ENCODE data around the gene ZNF576.
"Not testable (repeated sequence)": the region's sequence is repeated elsewhere in the genome, so short reads cannot be mapped to it uniquely, and the experiment has no call there.

Gene ZNF576

DNA sequence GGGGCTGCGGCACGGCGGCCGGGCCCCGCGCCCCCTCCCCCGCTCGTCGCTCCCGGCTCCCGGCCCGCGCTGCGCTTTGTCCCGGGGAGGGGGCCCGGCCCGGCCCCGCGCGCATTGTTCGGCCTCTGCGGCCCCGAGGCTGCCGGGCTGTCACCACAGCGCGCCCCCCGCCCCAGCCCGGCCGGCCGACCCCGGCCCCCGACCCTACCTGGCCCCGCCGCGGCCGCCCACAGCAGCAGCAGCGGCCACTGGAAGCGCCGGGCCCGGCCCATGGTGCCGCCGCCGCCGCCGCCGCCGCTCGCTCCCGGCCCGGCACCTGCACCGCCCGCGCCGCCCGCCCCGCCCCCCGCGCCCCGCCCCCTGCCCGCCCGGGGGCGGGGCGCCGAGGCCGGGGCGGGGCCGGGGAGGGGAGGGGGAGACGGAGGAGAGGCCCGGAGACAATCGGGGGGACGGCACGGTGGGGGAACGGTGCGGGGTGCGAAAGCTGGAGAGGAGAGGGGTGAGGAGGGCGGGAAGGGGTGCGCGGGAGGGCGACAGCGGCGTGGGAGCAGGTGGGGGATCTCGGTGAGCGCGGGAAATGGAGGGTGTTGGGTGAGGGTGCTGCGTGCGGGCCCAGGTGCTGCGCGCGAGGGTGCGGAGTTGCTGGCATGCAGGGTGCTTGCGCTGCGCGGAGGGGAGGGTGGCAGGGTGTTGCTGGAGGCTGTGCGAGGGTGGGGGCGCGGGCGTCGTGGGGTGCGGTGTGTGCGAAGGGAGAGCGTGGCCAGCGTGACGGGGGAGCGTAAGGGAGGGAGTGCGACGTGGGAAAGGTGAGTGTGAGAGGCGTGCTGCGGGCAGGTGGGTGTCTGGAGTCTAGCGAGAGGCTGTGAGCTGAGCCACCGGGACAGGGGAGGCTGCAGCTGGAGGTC lies 43.4 kb downstream of the ZNF576 start, which contains the start of gene CADM4:
Gene CADM4 (minus strand): TSS at position 332 of the 905 bp plus-strand sequence. CDS start 60 bp downstream, at position 272.
- DNase-seq (ENCODE audit: low read depth, low spot score): no peak
- peak within 1 kb of the TSS; percentile 53 for H3K4me3 ChIP-seq (ENCODE audit: low read length)

DNA sequence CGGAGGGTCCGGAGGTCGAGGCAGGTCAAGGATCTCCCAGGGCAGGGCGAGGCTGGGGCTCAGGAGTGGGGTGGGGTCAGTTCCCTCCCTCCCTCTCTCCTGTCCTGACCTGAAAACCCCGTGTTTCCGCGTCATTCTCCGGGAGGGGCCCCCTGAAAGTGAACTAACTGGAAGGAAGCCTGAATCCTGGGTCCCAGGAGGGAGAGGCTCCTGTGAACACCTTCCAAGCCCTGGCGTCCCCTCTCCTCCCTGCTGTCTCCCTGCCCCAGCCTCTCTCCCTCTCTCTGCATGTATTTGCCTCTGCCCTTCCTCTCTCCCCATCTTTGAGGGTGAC lies 44.0 kb downstream of the ZNF576 start:
- peak overlapping the region; percentile 53 for H3K4me3 ChIP-seq (ENCODE audit: low read length)
- no peak for DNase-seq (ENCODE audit: low read depth, low spot score)

DNA sequence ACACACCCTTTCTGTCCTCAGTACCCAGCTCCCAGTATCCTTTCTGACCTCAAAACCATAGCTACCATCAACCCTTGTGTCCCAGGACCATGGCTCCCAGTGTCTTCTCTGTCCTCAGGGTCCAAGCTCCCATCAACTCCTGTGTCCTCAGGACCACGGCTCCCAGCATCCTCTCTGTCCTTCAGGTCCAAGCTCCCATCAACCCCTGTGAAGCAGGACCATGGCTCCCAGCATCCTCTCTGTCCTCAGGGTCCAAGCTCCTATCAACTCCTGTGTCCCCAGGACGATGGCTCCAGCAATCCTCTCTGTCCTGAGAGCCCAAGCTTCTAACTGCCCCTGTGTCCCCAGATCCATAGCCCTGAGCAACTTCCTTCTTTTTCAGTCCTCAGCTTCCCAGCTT lies 44.9 kb downstream of the ZNF576 start:
- DNase-seq (ENCODE audit: low read depth, low spot score): no peak
- no peak overlapping the region for H3K4me3 ChIP-seq (ENCODE audit: low read length)

DNA sequence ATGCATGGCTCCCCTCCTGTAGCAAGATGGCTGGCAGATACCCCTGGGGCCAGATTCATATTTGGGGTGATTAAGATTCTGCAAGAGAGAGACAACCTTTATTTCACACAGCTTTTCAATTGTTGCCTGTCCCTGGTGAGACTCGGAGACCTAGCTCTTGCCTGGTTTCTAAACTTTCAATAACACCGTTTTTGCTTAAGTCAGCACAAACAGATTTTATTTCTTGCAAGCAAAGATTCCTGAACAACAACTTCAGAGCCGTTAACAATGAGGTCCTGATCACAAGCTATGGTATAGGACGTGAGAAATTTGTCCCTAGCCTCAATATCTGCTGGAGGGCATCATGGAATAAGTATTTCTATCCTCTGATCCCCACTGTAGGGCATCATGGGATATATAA lies 46.1 kb downstream of the ZNF576 start:
- DNase-seq (ENCODE audit: low read depth, low spot score): no peak
- H3K4me3 ChIP-seq (ENCODE audit: low read length): no peak overlapping the region

- DNase-seq (ENCODE audit: low read depth, low spot score): no peak
- H3K4me3 ChIP-seq (ENCODE audit: low read length): no peak overlapping the region
These were observed 46.9 kb downstream of the ZNF576 start for GRCh38 chr19:43643326-43643725.

GRCh38 chr19:43644181-43644580 lies 47.8 kb downstream of the ZNF576 start:
- H3K4me3 ChIP-seq (ENCODE audit: low read length): no peak overlapping the region
- no peak for DNase-seq (ENCODE audit: low read depth, low spot score)

GRCh38 chr19:43648633-43649032 lies 52.2 kb downstream of the ZNF576 start:
- H3K4me3 ChIP-seq (ENCODE audit: low read length): no peak overlapping the region
- DNase-seq (ENCODE audit: low read depth, low spot score): no peak

DNA sequence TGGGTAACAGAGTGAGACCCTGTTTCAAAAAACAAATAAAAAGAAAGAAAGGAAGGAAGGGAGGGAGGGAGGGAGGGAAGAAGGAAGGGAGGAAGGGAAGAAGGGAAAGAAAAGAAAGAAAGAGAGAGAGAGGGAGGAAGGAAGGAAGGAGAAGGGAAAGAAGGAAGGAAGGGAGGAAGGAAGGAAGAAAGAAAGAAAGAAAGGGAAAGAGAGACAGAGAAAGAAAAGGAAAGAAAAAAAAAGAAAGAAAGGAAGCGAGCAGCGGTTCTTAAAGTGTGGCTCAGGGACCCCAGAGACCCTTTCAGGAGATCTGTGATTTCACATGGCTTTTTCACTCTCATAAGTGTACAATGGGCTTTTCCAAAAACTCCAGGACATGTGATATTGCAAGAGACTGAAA lies 53.1 kb downstream of the ZNF576 start:
- H3K4me3 ChIP-seq (ENCODE audit: low read length): no peak overlapping the region

DNA sequence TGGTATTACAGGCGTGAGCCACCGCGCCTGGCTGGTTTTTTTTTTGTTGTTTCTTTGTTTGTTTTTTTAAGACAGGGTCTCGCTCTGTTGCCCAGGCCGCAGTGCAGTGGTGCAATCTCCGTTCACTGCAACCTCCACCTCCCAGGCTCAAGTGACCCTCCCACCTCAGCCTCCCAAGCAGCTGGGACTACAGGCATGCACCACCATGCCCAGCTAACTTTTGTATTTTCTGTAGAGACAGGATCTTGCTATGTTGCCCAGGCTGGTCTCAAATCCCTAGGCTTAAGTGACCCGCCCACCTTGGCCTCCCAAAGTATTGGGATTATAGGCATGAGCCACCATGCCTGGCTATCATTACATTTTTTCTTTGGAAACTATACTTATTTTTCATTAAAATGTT lies 53.9 kb downstream of the ZNF576 start:
- DNase-seq (ENCODE audit: low read depth, low spot score); H3K4me3 ChIP-seq (ENCODE audit: low read length): not testable (repeated sequence)

More for the DNA sequence above, 53.1 kb downstream of the ZNF576 start:
- DNase-seq (ENCODE audit: low read depth, low spot score): no peak

Data from Jurkat, Clone E6-1 (cell line).